ENCODE data around the gene TCEA3. TPM values are rescaled to one million over a fixed set of nuclear protein-coding genes. Genes with fewer than 3 reads are reported as not detected.

Gene TCEA3
- total RNA-seq, 1 experiment from 2014 or later = 0.37 TPM

- TF ChIP-seq ZBTB43 (CRISPR knock-in tag; IDR thresholded peaks at IDR 0.05) (no peak), AR (CRISPR knock-in tag; IDR thresholded peaks at IDR 0.05) (no peak), ERG (CRISPR knock-in tag; IDR thresholded peaks at IDR 0.05) (no peak), NFYB (CRISPR knock-in tag; conservative IDR thresholded peaks at IDR 0.05; ENCODE audit: low read depth) (no peak), E2F4 (CRISPR knock-in tag; IDR thresholded peaks at IDR 0.05; ENCODE audit: borderline replicate concordance, low read depth) (no peak), CREM (CRISPR knock-in tag; IDR thresholded peaks at IDR 0.05) (no peak)
Measured at GRCh38 chr1:23369335-23370013, 55.1 kb downstream of the TCEA3 start, which contains the start of gene ZNF436 (continued).

- ChIA-PET CTCF (interaction anchor here (0.6 to 4.8 kb wide), 14 partner anchors 11 to 323 kb away, joined by 3 to 48 read pairs (median 4); partner anchors contain the start of genes ASAP3, HNRNPR and RPL11), POLR2A (interaction anchor here (0.9 to 1.9 kb wide), 3 partner anchors 16 to 323 kb away, joined by 3 to 22 read pairs (median 3); partner anchors contain the start of genes HNRNPR and RPL11)
- peak; percentile 89 for DNase-seq (ENCODE audit: low spot score)
- peaks cover 42% of the 10 kb centered on the region for H3K27me3 Mint-ChIP-seq (ENCODE audit: low read depth)
- H3K9me3 Mint-ChIP-seq = peaks cover 12% of the 10 kb centered on the region
- peak overlapping the region; percentile 96 for H3K27ac Mint-ChIP-seq
- ATAC-seq = peak; percentile 80
- H3K4me1 Mint-ChIP-seq = peaks cover 33% of the 10 kb centered on the region
- peaks cover 14% of the 10 kb centered on the region for H3K36me3 Mint-ChIP-seq
- peak overlapping the region; percentile 92 for H3K4me3 Mint-ChIP-seq
- no peak for TF ChIP-seq ZNF121 (CRISPR knock-in tag; IDR thresholded peaks at IDR 0.05)
- TF ChIP-seq ZNF396 (CRISPR knock-in tag; IDR thresholded peaks at IDR 0.05; ENCODE audit: borderline replicate concordance) = no peak
- no peak for TF ChIP-seq ZNF317 (CRISPR knock-in tag; IDR thresholded peaks at IDR 0.05; ENCODE audit: borderline replicate concordance, low read depth)
- TF ChIP-seq FOXP4 (CRISPR knock-in tag; IDR thresholded peaks at IDR 0.05) = peak; percentile 41; the same call in 1 of the 2 replicates
- no peak for TF ChIP-seq TP53 (CRISPR knock-in tag; IDR thresholded peaks at IDR 0.05)
- 0 out of 2 replicates have a peak, but pooled peaks have one; percentile 21 for TF ChIP-seq E2F5 (CRISPR knock-in tag; IDR thresholded peaks at IDR 0.05)
- TF ChIP-seq TEAD4 (CRISPR knock-in tag; IDR thresholded peaks at IDR 0.05) = no peak
- no peak for TF ChIP-seq PRRX2 (CRISPR knock-in tag; IDR thresholded peaks at IDR 0.05)
- no peak for TF ChIP-seq ATF2 (CRISPR knock-in tag; IDR thresholded peaks at IDR 0.05; ENCODE audit: borderline replicate concordance, low read depth)
- TF ChIP-seq JUN (CRISPR knock-in tag; IDR thresholded peaks at IDR 0.05) = no peak
- TF ChIP-seq E2F4 (CRISPR knock-in tag; IDR thresholded peaks at IDR 0.05; ENCODE audit: borderline replicate concordance, low read depth) = no peak
- 0 out of 2 replicates have a peak, but pooled peaks have one; percentile 21 for TF ChIP-seq HMGXB4 (CRISPR knock-in tag; IDR thresholded peaks at IDR 0.05)
Measured at GRCh38 chr1:23368562-23369334, 55.8 kb downstream of the TCEA3 start.
